ENCODE results near the gene CD48.

Gene CD48

GRCh38 chr1:160646711-160647328, 64.8 kb downstream of the CD48 start, which contains the start of gene SLAMF1:
SLAMF1 (minus strand) TSS chr1:160647044; CDS start chr1:160646945, 99 bp downstream.
- DNase-seq: no peak

- DNase-seq: no peak
Observed at GRCh38 chr1:160646180-160646579, 65.4 kb downstream of the CD48 start.

- no peak for DNase-seq
Observed at GRCh38 chr1:160645386-160646130, 66.1 kb downstream of the CD48 start.

- DNase-seq: no peak
Observed at GRCh38 chr1:160644399-160644798, 67.2 kb downstream of the CD48 start.

GRCh38 chr1:160643138-160643537, 68.5 kb downstream of the CD48 start:
- DNase-seq: no peak

GRCh38 chr1:160642281-160642644, 69.4 kb downstream of the CD48 start:
- DNase-seq: no peak

GRCh38 chr1:160641323-160642280, 70.0 kb downstream of the CD48 start:
- peak; percentile 59 for DNase-seq

- no peak for DNase-seq
Observed at GRCh38 chr1:160640359-160641123, 71.1 kb downstream of the CD48 start.

- DNase-seq: no peak
Observed at GRCh38 chr1:160639652-160640051, 72.0 kb downstream of the CD48 start.

GRCh38 chr1:160638926-160639325, 72.7 kb downstream of the CD48 start:
- DNase-seq: no peak

GRCh38 chr1:160638540-160638857, 73.1 kb downstream of the CD48 start:
- DNase-seq: no peak

- DNase-seq: no peak
Observed at GRCh38 chr1:160637821-160638539, 73.6 kb downstream of the CD48 start.

- no peak for DNase-seq
Observed at GRCh38 chr1:160637065-160637464, 74.6 kb downstream of the CD48 start.

GRCh38 chr1:160636547-160636946, 75.1 kb downstream of the CD48 start:
- DNase-seq: no peak

- no peak for DNase-seq
Observed at GRCh38 chr1:160636076-160636475, 75.5 kb downstream of the CD48 start.

GRCh38 chr1:160634543-160635491, 76.8 kb downstream of the CD48 start:
- no peak for DNase-seq

- DNase-seq: no peak
Observed at GRCh38 chr1:160633330-160633903, 78.2 kb downstream of the CD48 start.

- DNase-seq: no peak
Observed at GRCh38 chr1:160631983-160632625, 79.5 kb downstream of the CD48 start.

GRCh38 chr1:160630523-160631451, 80.8 kb downstream of the CD48 start:
- no peak for DNase-seq
